Measurements from ENCODE around the gene AFF1.
A peak's percentile ranks its signal among the peaks of the same experiment; 100 is the strongest.
"Not testable (repeated sequence)": the region's sequence is repeated elsewhere in the genome, so short reads cannot be mapped to it uniquely, and the experiment has no call there.

Gene AFF1

GRCh38 chr4:87056881-87057280, 122.1 kb downstream of the AFF1 start:
- DNase-seq: no peak
- H3K9me3 Mint-ChIP-seq: no peaks in the 10 kb centered on the region
- peaks cover 46% of the 10 kb centered on the region for H3K36me3 Mint-ChIP-seq
- H3K4me3 Mint-ChIP-seq: no peak overlapping the region
- H3K27me3 Mint-ChIP-seq: no peaks in the 10 kb centered on the region
- H3K27ac Mint-ChIP-seq: no peak overlapping the region
- peaks cover 37% of the 10 kb centered on the region for H3K4me1 Mint-ChIP-seq
- CTCF ChIA-PET: interaction anchor here (1.1 to 1.6 kb wide), 2 partner anchors 35 to 134 kb away, joined by 3 read pairs; no protein-coding TSS in a partner anchor

- CTCF ChIA-PET: interaction anchor here (1.6 kb wide), 1 partner anchor 135 kb away, joined by 4 read pairs; no protein-coding TSS in a partner anchor
- Mint-ChIP-seq H3K9me3 (no peaks in the 10 kb centered on the region), H3K27me3 (no peaks in the 10 kb centered on the region), H3K36me3 (peaks cover 43% of the 10 kb centered on the region), H3K4me3 (no peak overlapping the region), H3K27ac (no peak overlapping the region), H3K4me1 (peaks cover 37% of the 10 kb centered on the region)
- no peak for DNase-seq
These were observed 123.1 kb downstream of the AFF1 start for GRCh38 chr4:87057835-87058355.

DNA sequence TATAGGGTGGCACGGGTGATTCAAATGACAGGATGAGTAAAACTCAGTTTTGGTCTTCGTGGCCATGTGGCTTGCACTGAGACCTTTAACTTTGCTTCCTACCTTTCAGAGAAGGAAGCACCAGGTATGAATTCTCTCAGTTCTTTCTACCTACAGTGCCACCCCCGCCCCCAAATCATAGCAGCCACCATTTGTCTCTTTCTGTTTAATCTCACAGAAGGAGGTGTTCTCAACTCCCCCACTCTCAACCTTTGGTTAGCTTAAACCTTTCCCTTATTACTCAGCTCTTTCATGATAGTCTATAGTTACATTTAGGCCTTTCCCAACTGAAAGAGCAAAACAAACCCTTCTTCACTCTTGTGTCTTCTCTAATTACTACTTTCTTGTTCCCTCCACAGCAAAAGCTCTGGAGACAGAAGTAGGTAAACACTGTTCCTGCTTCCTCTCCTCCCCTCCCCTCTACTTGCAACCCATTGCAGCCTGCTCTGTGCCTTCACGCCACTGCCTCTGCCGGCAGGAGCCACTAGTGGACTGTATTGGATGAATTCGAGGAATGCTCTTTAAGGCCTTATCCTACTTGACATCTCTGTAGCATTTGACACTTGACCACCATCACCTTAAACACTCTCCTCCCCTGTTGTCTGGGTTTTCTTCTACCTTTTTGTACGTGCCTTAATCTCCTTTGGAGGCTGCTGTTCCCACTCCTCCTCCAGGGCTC, 123.7 kb downstream of the AFF1 start:
- Mint-ChIP-seq H3K36me3 (peaks cover 40% of the 10 kb centered on the region), H3K27me3 (no peaks in the 10 kb centered on the region), H3K4me1 (peaks cover 37% of the 10 kb centered on the region), H3K9me3 (no peaks in the 10 kb centered on the region), H3K27ac (peak overlapping the region; percentile 78), H3K4me3 (no peak overlapping the region)
- no peak for DNase-seq
- CTCF ChIA-PET: interaction anchor here (1.6 kb wide), 1 partner anchor 136 kb away, joined by 4 read pairs; no protein-coding TSS in a partner anchor

- no peaks in the 10 kb centered on the region for H3K27me3 Mint-ChIP-seq
- peak overlapping the region; percentile 53 for H3K27ac Mint-ChIP-seq
These were observed 126.1 kb downstream of the AFF1 start for GRCh38 chr4:87060957-87061356.

GRCh38 chr4:87065021-87065420, 130.2 kb downstream of the AFF1 start:
- peaks cover 30% of the 10 kb centered on the region for H3K36me3 Mint-ChIP-seq
- H3K27ac Mint-ChIP-seq: no peak overlapping the region
- CTCF ChIA-PET: no interaction called here
- no peaks in the 10 kb centered on the region for H3K9me3 Mint-ChIP-seq
- no peak overlapping the region for H3K4me3 Mint-ChIP-seq
- peaks cover 22% of the 10 kb centered on the region for H3K4me1 Mint-ChIP-seq
- no peaks in the 10 kb centered on the region for H3K27me3 Mint-ChIP-seq
- DNase-seq: no peak

More at GRCh38 chr4:87060957-87061356, 126.1 kb downstream of the AFF1 start:
- no peak overlapping the region for H3K4me3 Mint-ChIP-seq
- H3K9me3 Mint-ChIP-seq: no peaks in the 10 kb centered on the region
- H3K36me3 Mint-ChIP-seq: peaks cover 44% of the 10 kb centered on the region
- CTCF ChIA-PET: no interaction called here
- DNase-seq: no peak
- H3K4me1 Mint-ChIP-seq: peaks cover 38% of the 10 kb centered on the region

DNA sequence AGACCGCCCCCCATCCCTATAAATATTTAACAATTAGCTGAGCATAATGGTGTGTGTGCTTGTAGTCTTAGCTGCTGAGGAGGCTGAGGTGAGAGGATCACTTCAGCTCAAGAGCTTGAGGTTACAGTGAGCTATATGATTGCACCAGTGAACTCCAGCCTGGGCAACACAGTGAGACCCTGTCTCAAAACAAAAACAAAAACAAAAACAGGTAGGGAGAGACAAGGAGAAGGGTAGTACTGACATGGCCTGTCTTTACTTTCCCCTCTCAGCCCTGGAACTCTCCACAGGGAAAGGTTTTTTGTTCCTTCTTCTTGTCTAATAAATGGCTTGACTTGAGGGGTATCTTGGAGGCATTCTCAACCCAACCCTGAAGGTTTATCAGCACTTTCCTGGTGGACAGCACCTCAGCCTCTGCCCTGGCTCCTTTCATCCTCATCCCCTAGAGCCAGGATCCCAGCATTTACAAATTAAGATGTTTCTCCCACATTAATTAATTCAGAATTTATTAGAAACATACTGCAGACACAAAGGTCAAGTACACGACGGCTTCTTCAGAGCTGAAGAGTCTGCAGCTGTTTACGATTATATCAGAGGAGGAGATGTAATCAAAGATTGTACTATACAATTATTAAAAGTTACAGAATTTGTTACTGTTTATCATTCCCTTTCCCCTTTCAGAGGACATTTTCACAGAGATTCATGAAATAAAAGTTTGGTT, 131.8 kb downstream of the AFF1 start:
- peaks cover 18% of the 10 kb centered on the region for H3K4me1 Mint-ChIP-seq
- H3K9me3 Mint-ChIP-seq: no peaks in the 10 kb centered on the region
- H3K4me3 Mint-ChIP-seq: no peak overlapping the region
- peaks cover 27% of the 10 kb centered on the region for H3K36me3 Mint-ChIP-seq
- DNase-seq: no peak
- H3K27me3 Mint-ChIP-seq: no peaks in the 10 kb centered on the region
- no peak overlapping the region for H3K27ac Mint-ChIP-seq
- CTCF ChIA-PET: no interaction called here

- Mint-ChIP-seq H3K27ac (no peak overlapping the region), H3K4me1 (peaks cover 20% of the 10 kb centered on the region), H3K27me3 (no peaks in the 10 kb centered on the region), H3K36me3 (peaks cover 27% of the 10 kb centered on the region), H3K9me3 (no peaks in the 10 kb centered on the region), H3K4me3 (no peak overlapping the region)
- CTCF ChIA-PET: no interaction called here
- DNase-seq: no peak
These were observed 132.5 kb downstream of the AFF1 start for GRCh38 chr4:87067124-87067885.

DNA sequence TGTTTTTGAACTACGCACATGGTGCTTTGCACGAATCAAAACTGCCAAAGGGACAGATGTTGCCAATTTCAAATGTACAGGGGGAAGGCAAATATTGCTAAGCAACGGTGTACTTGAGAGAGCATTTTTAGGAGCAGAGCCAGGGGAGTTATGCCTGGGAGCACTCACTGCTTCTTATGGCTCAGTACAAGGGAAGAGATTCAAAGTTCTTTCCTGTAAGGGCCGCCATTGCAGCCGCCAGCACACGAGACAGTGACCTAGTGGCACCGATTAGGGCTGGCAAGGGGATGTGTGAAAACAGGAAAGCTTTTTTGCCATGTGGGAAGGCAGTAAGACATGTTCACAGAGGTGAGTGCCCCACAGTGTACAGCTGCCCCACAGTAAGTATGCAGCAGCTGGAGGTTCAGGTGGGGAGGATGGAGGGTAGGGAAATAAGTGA, 133.8 kb downstream of the AFF1 start:
- H3K27ac Mint-ChIP-seq: no peak overlapping the region
- no peak overlapping the region for H3K4me3 Mint-ChIP-seq
- H3K36me3 Mint-ChIP-seq: peaks cover 22% of the 10 kb centered on the region
- no peaks in the 10 kb centered on the region for H3K27me3 Mint-ChIP-seq
- no peak for DNase-seq
- no peaks in the 10 kb centered on the region for H3K9me3 Mint-ChIP-seq
- H3K4me1 Mint-ChIP-seq: peaks cover 31% of the 10 kb centered on the region
- CTCF ChIA-PET: no interaction called here

DNA sequence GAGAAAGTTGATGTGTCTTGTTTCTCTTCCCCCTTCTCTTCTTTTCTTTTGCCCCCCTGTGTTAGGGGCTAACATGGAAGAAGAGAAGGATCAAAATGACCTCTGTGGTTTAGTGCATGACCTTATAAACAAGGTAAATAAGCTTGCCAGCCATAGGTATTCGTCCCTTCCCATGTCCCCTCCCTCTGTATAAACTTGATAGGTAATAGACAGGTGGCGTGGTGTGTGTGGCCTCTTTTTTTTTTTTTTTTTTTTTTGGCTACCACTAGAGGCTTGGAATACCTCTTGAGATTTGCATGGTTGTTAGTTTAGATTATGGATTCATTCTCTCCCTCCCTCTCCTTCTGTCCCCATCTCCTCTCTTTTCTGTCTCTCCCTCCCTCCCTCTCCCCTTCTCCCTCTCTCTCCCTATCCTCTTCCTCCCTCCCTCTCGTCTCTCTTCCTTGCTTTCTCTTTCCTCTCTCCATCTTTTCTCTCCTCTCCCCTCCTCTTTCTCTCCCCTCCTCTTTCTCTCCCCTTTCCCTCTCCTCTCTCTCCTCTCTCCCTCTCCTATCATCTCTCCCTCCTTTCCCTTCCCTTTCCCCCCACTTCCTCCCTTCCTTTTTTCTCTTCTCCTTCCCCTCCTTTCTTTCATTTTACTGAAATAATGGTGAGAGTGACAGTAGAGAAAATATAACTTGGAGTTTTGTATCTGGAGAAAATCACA, 134.4 kb downstream of the AFF1 start:
- H3K4me1 Mint-ChIP-seq: peaks cover 34% of the 10 kb centered on the region
- CTCF ChIA-PET: no interaction called here
- peaks cover 18% of the 10 kb centered on the region for H3K36me3 Mint-ChIP-seq
- no peak overlapping the region for H3K4me3 Mint-ChIP-seq
- H3K27ac Mint-ChIP-seq: no peak overlapping the region
- no peaks in the 10 kb centered on the region for H3K27me3 Mint-ChIP-seq
- no peak for DNase-seq
- H3K9me3 Mint-ChIP-seq: no peaks in the 10 kb centered on the region

DNA sequence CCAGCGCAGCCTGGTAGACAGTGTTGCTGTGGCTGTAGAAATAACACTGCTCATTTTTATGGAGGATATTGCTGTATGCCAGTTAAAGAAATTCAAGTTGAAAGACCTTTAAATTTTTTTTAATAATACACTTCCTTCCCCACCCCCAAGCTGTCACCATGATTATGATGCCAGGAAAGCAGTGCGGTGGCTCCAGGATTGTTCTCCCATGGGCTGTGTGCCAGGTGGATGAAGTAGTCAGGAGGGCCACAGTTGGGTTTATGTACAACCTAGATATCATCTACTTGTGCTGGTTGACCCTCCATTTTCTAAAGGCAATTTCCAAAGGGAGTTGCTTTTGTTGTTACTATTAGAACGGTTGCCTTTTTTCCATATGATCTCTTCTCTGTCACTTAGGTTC, 136.6 kb downstream of the AFF1 start:
- Mint-ChIP-seq H3K4me1 (peaks cover 42% of the 10 kb centered on the region), H3K27me3 (no peaks in the 10 kb centered on the region), H3K9me3 (no peaks in the 10 kb centered on the region), H3K27ac (no peak overlapping the region), H3K4me3 (no peak overlapping the region), H3K36me3 (peaks cover 14% of the 10 kb centered on the region)
- CTCF ChIA-PET: interaction anchor here (0.6 kb wide), 1 partner anchor 158 kb away, joined by 3 read pairs; no protein-coding TSS in a partner anchor
- no peak for DNase-seq

DNA sequence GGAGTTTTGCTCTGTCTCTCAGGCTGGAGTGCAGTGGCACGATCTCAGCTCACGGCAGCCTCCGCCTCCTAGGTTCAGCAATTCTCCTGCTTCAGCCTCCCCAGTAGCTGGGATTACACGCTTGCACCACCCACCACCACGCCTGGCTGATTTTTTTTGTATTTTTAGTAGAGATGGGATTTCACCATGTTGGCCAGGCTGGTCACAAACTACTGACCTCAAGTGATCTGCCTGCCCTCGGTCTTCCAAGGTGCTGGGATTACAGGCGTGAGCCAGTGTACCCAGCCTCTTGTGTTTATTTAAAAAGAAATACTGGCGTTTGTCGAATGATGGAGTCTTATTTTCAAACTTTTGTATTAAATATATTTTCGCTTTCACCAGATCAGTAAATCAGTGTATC, 137.7 kb downstream of the AFF1 start:
- H3K9me3 Mint-ChIP-seq, DNase-seq, H3K4me3 Mint-ChIP-seq, H3K27ac Mint-ChIP-seq, H3K27me3 Mint-ChIP-seq, CTCF ChIA-PET: not testable (repeated sequence)
- H3K36me3 Mint-ChIP-seq: peaks cover 14% of the 10 kb centered on the region
- H3K4me1 Mint-ChIP-seq: peaks cover 47% of the 10 kb centered on the region

GRCh38 chr4:87073199-87074120, 138.6 kb downstream of the AFF1 start:
- CTCF ChIA-PET: interaction anchor here (1.3 to 1.8 kb wide), 2 partner anchors 18 to 20 kb away, joined by 4 to 5 read pairs; no protein-coding TSS in a partner anchor

GRCh38 chr4:87074121-87074488, 139.3 kb downstream of the AFF1 start:
- DNase-seq: no peak
- peaks cover 44% of the 10 kb centered on the region for H3K4me1 Mint-ChIP-seq
- H3K36me3 Mint-ChIP-seq: peaks cover 10% of the 10 kb centered on the region
- CTCF ChIA-PET: interaction anchor here (1.3 to 1.8 kb wide), 2 partner anchors 17 to 19 kb away, joined by 4 to 5 read pairs; no protein-coding TSS in a partner anchor
- no peaks in the 10 kb centered on the region for H3K27me3 Mint-ChIP-seq
- H3K27ac Mint-ChIP-seq: peak overlapping the region; percentile 70
- no peaks in the 10 kb centered on the region for H3K9me3 Mint-ChIP-seq
- H3K4me3 Mint-ChIP-seq: peak overlapping the region; percentile 53

More at GRCh38 chr4:87073199-87074120, 138.6 kb downstream of the AFF1 start:
- H3K36me3 Mint-ChIP-seq: peaks cover 11% of the 10 kb centered on the region
- DNase-seq: peak; percentile 79
- H3K4me3 Mint-ChIP-seq: peak overlapping the region; percentile 53
- H3K27ac Mint-ChIP-seq: peak overlapping the region; percentile 70
- no peaks in the 10 kb centered on the region for H3K9me3 Mint-ChIP-seq
- peaks cover 44% of the 10 kb centered on the region for H3K4me1 Mint-ChIP-seq
- no peaks in the 10 kb centered on the region for H3K27me3 Mint-ChIP-seq
